HEK293 (cell line): Measurements from ENCODE around the gene TNFRSF13B.

Source experiments
- GLIS2 ChIP-seq: fragments of 450-650 bp; formaldehyde crosslinking; IDR thresholded peaks from 2 replicates; pipeline ENCODE4 v1.5.1; 2016; ENCODE audit warnings: missing biosample characterization, missing genetic modification characterization
- HOXC10 ChIP-seq: sonication (generic); formaldehyde crosslinking; IDR thresholded peaks from 2 replicates; pipeline ENCODE4 v1.8.1; 2023; ENCODE audit warnings: mild to moderate bottlenecking, missing genetic modification reagents
- KLF17 ChIP-seq: fragments of 450-650 bp; formaldehyde crosslinking; IDR thresholded peaks from 2 replicates; pipeline ENCODE4 v1.5.1; 2016; ENCODE audit warnings: missing biosample characterization, missing genetic modification characterization
- KLF8 ChIP-seq: fragments of 450-650 bp; formaldehyde crosslinking; IDR thresholded peaks from 2 replicates; pipeline ENCODE4 v1.5.1; 2016; ENCODE audit warnings: missing biosample characterization, missing genetic modification characterization
- MZF1 ChIP-seq: fragments of 450-650 bp; formaldehyde crosslinking; IDR thresholded peaks from 2 replicates; pipeline ENCODE4 v1.5.1; 2017; ENCODE audit warnings: missing biosample characterization, missing genetic modification characterization, borderline replicate concordance
- PRDM4 ChIP-seq: fragments of 450-650 bp; formaldehyde crosslinking; IDR thresholded peaks from 2 replicates; pipeline ENCODE4 v1.5.1; 2017; ENCODE audit warnings: missing biosample characterization, missing genetic modification characterization
- PRDM6 ChIP-seq: fragments of 450-650 bp; formaldehyde crosslinking; IDR thresholded peaks from 2 replicates; pipeline ENCODE4 v1.5.1; 2017; ENCODE audit warnings: missing biosample characterization, missing genetic modification characterization
- REPIN1 ChIP-seq: fragments of 450-650 bp; formaldehyde crosslinking; IDR thresholded peaks from 2 replicates; pipeline ENCODE4 v1.5.1; 2017; ENCODE audit warnings: missing biosample characterization, missing genetic modification characterization, low read depth
- ZBTB26 ChIP-seq: fragments of 450-650 bp; formaldehyde crosslinking; optimal IDR thresholded peaks from 2 replicates; pipeline ENCODE3; 2016; ENCODE audit warnings: missing biosample characterization, mild to moderate bottlenecking, missing genetic modification characterization
- ZBTB7A ChIP-seq: fragments of 450-650 bp; formaldehyde crosslinking; IDR thresholded peaks from 2 replicates; pipeline ENCODE4 v1.5.1; 2016; ENCODE audit warnings: low read depth, missing biosample characterization, missing genetic modification characterization
- ZBTB8A ChIP-seq: fragments of 450-650 bp; formaldehyde crosslinking; IDR thresholded peaks from 2 replicates; pipeline ENCODE4 v1.5.1; 2016; ENCODE audit warnings: missing biosample characterization, missing genetic modification characterization
- ZNF148 ChIP-seq: fragments of 450-650 bp; formaldehyde crosslinking; IDR thresholded peaks from 2 replicates; pipeline ENCODE4 v1.5.0; 2017; ENCODE audit warnings: missing biosample characterization, missing genetic modification characterization, borderline replicate concordance
- ZNF169 ChIP-seq: fragments of 450-650 bp; formaldehyde crosslinking; IDR thresholded peaks from 2 replicates; pipeline ENCODE4 v1.5.1; 2016; ENCODE audit warnings: missing biosample characterization, missing genetic modification characterization
- ZNF175 ChIP-seq: fragments of 450-650 bp; formaldehyde crosslinking; IDR thresholded peaks from 2 replicates; pipeline ENCODE4 v1.5.1; 2016; ENCODE audit warnings: missing biosample characterization, missing genetic modification characterization
- ZNF2 ChIP-seq: fragments of 450-650 bp; formaldehyde crosslinking; IDR thresholded peaks from 2 replicates; pipeline ENCODE4 v1.5.1; 2016; ENCODE audit warnings: missing biosample characterization, missing genetic modification characterization
- ZNF202 ChIP-seq: fragments of 450-650 bp; formaldehyde crosslinking; IDR thresholded peaks from 2 replicates; pipeline ENCODE4 v1.5.1; 2016; ENCODE audit warnings: missing biosample characterization, missing genetic modification characterization, borderline replicate concordance
- ZNF223 ChIP-seq: fragments of 450-650 bp; formaldehyde crosslinking; IDR thresholded peaks from 2 replicates; pipeline ENCODE4 v1.5.1; 2016; ENCODE audit warnings: missing biosample characterization, missing genetic modification characterization
- ZNF248 ChIP-seq: fragments of 450-650 bp; formaldehyde crosslinking; IDR thresholded peaks from 2 replicates; pipeline ENCODE4 v1.5.1; 2017; ENCODE audit warnings: missing biosample characterization, missing genetic modification characterization
- ZNF292 ChIP-seq: fragments of 450-650 bp; formaldehyde crosslinking; IDR thresholded peaks from 2 replicates; pipeline ENCODE4 v1.5.1; 2016; ENCODE audit warnings: low read depth, missing biosample characterization, missing genetic modification characterization, borderline replicate concordance
- ZNF302 ChIP-seq: fragments of 450-650 bp; formaldehyde crosslinking; IDR thresholded peaks from 2 replicates; pipeline ENCODE4 v1.5.1; 2016; ENCODE audit warnings: missing biosample characterization, missing genetic modification characterization, low read depth
- ZNF404 ChIP-seq: fragments of 450-650 bp; formaldehyde crosslinking; IDR thresholded peaks from 2 replicates; pipeline ENCODE4 v1.5.1; 2017; ENCODE audit warnings: missing biosample characterization, missing genetic modification characterization
- ZNF488 ChIP-seq: fragments of 450-650 bp; formaldehyde crosslinking; IDR thresholded peaks from 2 replicates; pipeline ENCODE4 v1.5.1; 2016; ENCODE audit warnings: missing biosample characterization, missing genetic modification characterization
- ZNF561 ChIP-seq: fragments of 450-650 bp; IDR thresholded peaks from 2 replicates; pipeline ENCODE4 v1.5.1; 2018; ENCODE audit warnings: missing biosample characterization, missing genetic modification characterization, borderline replicate concordance
- ZNF600 ChIP-seq: fragments of 450-650 bp; formaldehyde crosslinking; IDR thresholded peaks from 2 replicates; pipeline ENCODE4 v1.5.1; 2016; ENCODE audit warnings: missing biosample characterization, missing genetic modification characterization
- ZNF660 ChIP-seq: fragments of 450-650 bp; IDR thresholded peaks from 2 replicates; pipeline ENCODE4 v1.5.1; 2018; ENCODE audit warnings: missing biosample characterization, mild to moderate bottlenecking, missing genetic modification characterization
- ZNF747 ChIP-seq: fragments of 450-650 bp; formaldehyde crosslinking; IDR thresholded peaks from 2 replicates; pipeline ENCODE4 v1.5.1; 2016; ENCODE audit warnings: missing biosample characterization, missing genetic modification characterization
- ZSCAN16 ChIP-seq: fragments of 450-650 bp; formaldehyde crosslinking; IDR thresholded peaks from 2 replicates; pipeline ENCODE4 v1.5.1; 2016; ENCODE audit warnings: missing biosample characterization, missing genetic modification characterization
- ZSCAN18 ChIP-seq: fragments of 450-650 bp; formaldehyde crosslinking; IDR thresholded peaks from 2 replicates; pipeline ENCODE4 v1.5.1; 2016; ENCODE audit warnings: missing biosample characterization, missing genetic modification characterization
- ZSCAN30 ChIP-seq: fragments of 450-650 bp; IDR thresholded peaks from 2 replicates; pipeline ENCODE4 v1.5.1; 2018; ENCODE audit warnings: missing biosample characterization, mild to moderate bottlenecking, missing genetic modification characterization, moderate library complexity

Gene TNFRSF13B

GRCh38 chr17:17021194-17021863, 49.4 kb upstream of the TNFRSF13B start (continued):
- no peak for TF ChIP-seq REPIN1 (tag by site-specific recombination)
- TF ChIP-seq ZNF202 (tag by site-specific recombination): no peak
- TF ChIP-seq ZNF404 (tag by site-specific recombination): no peak
- TF ChIP-seq KLF8 (tag by site-specific recombination): no peak
- no peak for TF ChIP-seq ZNF169 (tag by site-specific recombination)
- TF ChIP-seq ZSCAN30 (tag by site-specific recombination): no peak
- TF ChIP-seq GLIS2 (tag by site-specific recombination): peak; percentile 50
- TF ChIP-seq ZBTB8A (tag by site-specific recombination): no peak
- TF ChIP-seq ZBTB7A (tag by site-specific recombination): no peak
- TF ChIP-seq HOXC10 (CRISPR knock-in tag): no peak
- peak; percentile 42; the same call in 1 of the 2 replicates for TF ChIP-seq PRDM4 (tag by site-specific recombination)
- no peak for TF ChIP-seq PRDM6
- no peak for TF ChIP-seq ZSCAN18 (tag by site-specific recombination)
- TF ChIP-seq KLF17 (tag by site-specific recombination): no peak
- TF ChIP-seq ZBTB26: no peak
- no peak for TF ChIP-seq ZNF292 (tag by site-specific recombination)
- no peak for TF ChIP-seq ZNF2 (tag by site-specific recombination)
- TF ChIP-seq ZNF175 (tag by site-specific recombination): no peak
- no peak for TF ChIP-seq ZNF148
- TF ChIP-seq ZNF561 (tag by site-specific recombination): no peak
- TF ChIP-seq ZNF600 (tag by site-specific recombination): no peak
- TF ChIP-seq ZNF747 (tag by site-specific recombination): no peak
- TF ChIP-seq ZNF302 (tag by site-specific recombination): no peak
- no peak for TF ChIP-seq ZNF248 (tag by site-specific recombination)
- no peak for TF ChIP-seq MZF1 (tag by site-specific recombination)
- TF ChIP-seq ZNF488 (tag by site-specific recombination): no peak
- TF ChIP-seq ZNF223: no peak
- TF ChIP-seq ZSCAN16 (tag by site-specific recombination): no peak
- TF ChIP-seq ZNF660 (tag by site-specific recombination): no peak
